Sciatic nerve (tissue), 1 donor: ENCODE results near the gene GGA3. TPM values are rescaled to one million over a fixed set of nuclear protein-coding genes. Genes with fewer than 3 reads are reported as not detected.

ENCODE experiments used
- total RNA-seq: library from RNA; stranded (reverse); fragmentation: NEBNext Ultra II Directional; extraction: Animal tissue kit (Norgen Biotek cat#: 25700); gene quantifications from one replicate; pipeline ENCODE4 v1.2.1, GENCODE V29; 2021
- donor health status: DM: no; HTN: no; CAD: no.

Gene GGA3
- total RNA-seq, 1 donor from 2014 or later, result 75.0 TPM

Other genes starting within 250 kb of the GGA3 start
- 20.1 TPM for gene MRPL58, start 248.9 kb downstream of the GGA3 start, total RNA-seq
- gene ATP5PD, start 214.6 kb downstream of the GGA3 start, total RNA-seq, result 147 TPM
- 37.5 TPM for gene KCTD2, start 214.4 kb downstream of the GGA3 start, total RNA-seq
- gene SLC16A5, start 173.7 kb downstream of the GGA3 start, total RNA-seq, result 10.5 TPM
- gene ARMC7, start 151.6 kb downstream of the GGA3 start, total RNA-seq, result 11.7 TPM
- gene NT5C, start 129.9 kb downstream of the GGA3 start, total RNA-seq, result 38.7 TPM
- gene JPT1, start 107.1 kb downstream of the GGA3 start, total RNA-seq, result 20.3 TPM
- 296 TPM for gene SUMO2, start 78.6 kb downstream of the GGA3 start, total RNA-seq
- gene NUP85, start 55.9 kb downstream of the GGA3 start, total RNA-seq, result 71.1 TPM
- gene MRPS7, start 273 bp upstream of the GGA3 start, total RNA-seq, result 21.8 TPM
- 26.2 TPM for gene MIF4GD, start 9.6 kb upstream of the GGA3 start, total RNA-seq
- 22.5 TPM for gene SLC25A19, start 27.8 kb upstream of the GGA3 start, total RNA-seq
- 90.4 TPM for gene GRB2, start 144.1 kb upstream of the GGA3 start, total RNA-seq
- gene TMEM94, start 195.0 kb upstream of the GGA3 start, total RNA-seq, result 86.8 TPM